IMR-90 (cell line): ENCODE results near the gene ME2.

Experiments
- CHD1 ChIP-seq: IDR thresholded peaks from 2 replicates; pipeline ENCODE4 v1.6.1; 2012; ENCODE audit warnings: low read depth, low read length, improper control_type of control experiment
- ELK1 ChIP-seq: fragments of 150-350 bp; IDR thresholded peaks from 2 replicates; pipeline ENCODE4 v1.6.1; 2016; ENCODE audit warnings: low read depth, mild to moderate bottlenecking, low read length, moderate library complexity, borderline replicate concordance
- POLR2A ChIP-seq: IDR thresholded peaks from 2 replicates; pipeline ENCODE4 v1.6.1; 2012; ENCODE audit warnings: mild to moderate bottlenecking, low read depth, low read length
- RCOR1 ChIP-seq: IDR thresholded peaks from 2 replicates; pipeline ENCODE4 v1.6.1; 2012; ENCODE audit warnings: mild to moderate bottlenecking, low read length, improper control_type of control experiment; ENCODE audit not compliant: insufficient replicate concordance
- SMC3 ChIP-seq: fragments of 150-350 bp; IDR thresholded peaks from 2 replicates; pipeline ENCODE4 v1.6.1; 2016; ENCODE audit warnings: low read depth, mild to moderate bottlenecking, antibody characterized with exemption, low read length, moderate library complexity
- TF ChIP-seq, protein P1 (sequence below): conservative IDR thresholded peaks from 2 replicates; pipeline ENCODE4 v1.5.1; 2012; ENCODE audit warnings: mild to moderate bottlenecking, low read depth, low read length, improper control_type of control experiment

DNA sequence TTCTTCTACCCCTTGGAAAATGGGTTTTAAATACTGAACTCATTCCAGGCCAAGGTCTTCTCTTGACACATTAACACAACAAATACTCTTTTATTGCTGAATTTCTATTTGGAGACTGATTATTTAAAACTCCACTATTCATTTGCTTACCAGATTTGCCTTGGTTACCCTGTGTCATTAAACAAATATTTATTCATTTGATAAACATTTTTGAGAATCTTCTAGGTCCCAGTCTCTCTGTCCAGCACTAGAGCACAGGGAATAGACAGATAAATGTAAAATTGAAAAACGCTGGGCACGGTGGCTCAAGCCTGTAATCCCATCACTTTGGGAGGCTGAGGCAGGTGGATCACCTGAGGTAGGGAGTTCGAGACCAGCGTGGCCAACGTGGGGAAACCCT, 49.3 kb upstream of the ME2 start:
- TF ChIP-seq, protein P1, sequence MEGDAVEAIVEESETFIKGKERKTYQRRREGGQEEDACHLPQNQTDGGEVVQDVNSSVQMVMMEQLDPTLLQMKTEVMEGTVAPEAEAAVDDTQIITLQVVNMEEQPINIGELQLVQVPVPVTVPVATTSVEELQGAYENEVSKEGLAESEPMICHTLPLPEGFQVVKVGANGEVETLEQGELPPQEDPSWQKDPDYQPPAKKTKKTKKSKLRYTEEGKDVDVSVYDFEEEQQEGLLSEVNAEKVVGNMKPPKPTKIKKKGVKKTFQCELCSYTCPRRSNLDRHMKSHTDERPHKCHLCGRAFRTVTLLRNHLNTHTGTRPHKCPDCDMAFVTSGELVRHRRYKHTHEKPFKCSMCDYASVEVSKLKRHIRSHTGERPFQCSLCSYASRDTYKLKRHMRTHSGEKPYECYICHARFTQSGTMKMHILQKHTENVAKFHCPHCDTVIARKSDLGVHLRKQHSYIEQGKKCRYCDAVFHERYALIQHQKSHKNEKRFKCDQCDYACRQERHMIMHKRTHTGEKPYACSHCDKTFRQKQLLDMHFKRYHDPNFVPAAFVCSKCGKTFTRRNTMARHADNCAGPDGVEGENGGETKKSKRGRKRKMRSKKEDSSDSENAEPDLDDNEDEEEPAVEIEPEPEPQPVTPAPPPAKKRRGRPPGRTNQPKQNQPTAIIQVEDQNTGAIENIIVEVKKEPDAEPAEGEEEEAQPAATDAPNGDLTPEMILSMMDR, result no peak
- no peak for TF ChIP-seq ELK1
- TF ChIP-seq CHD1, result no peak
- TF ChIP-seq POLR2A, result no peak
- no peak for TF ChIP-seq RCOR1
- no peak for TF ChIP-seq SMC3
